Right atrium auricular region (tissue), 2 donors: ENCODE measurements around the gene HHIPL2. TPM values are rescaled to one million over a fixed set of nuclear protein-coding genes. Genes with fewer than 3 reads are reported as not detected.

Experiments used
- DNase-seq: peaks from one replicate; pipeline ENCODE4 v3.0.0-alpha.2; 2019; ENCODE audit warnings: low spot score
- H3K27ac ChIP-seq, 2 donors: fragments of 200-600 bp; sonication (generic); 1 replicate in 1 of 2; 2 replicates in 1 of 2; pipeline ENCODE4 v1.5.1; 2016 to 2019
- H3K27me3 ChIP-seq, 2 donors: fragments of 200-600 bp; sonication (generic); one replicate each; pipeline versions ENCODE4 v1.5.1 to v1.6.0; 2017 to 2019
- H3K36me3 ChIP-seq: fragments of 200-600 bp; sonication (generic); one replicate; pipeline ENCODE4 v1.5.1; 2016
- H3K4me1 ChIP-seq, 2 donors: fragments of 200-600 bp; sonication (generic); one replicate each; pipeline versions ENCODE4 v1.5.1 to v1.6.0; 2017 to 2019
- H3K4me3 ChIP-seq, 2 donors: fragments of 200-600 bp; sonication (generic); 1 replicate in 1 of 2; 2 replicates in 1 of 2; pipeline ENCODE4 v1.5.1; 2017 to 2019; ENCODE audit warnings: mild to moderate bottlenecking in 1 of 2, moderate library complexity in 1 of 2
- H3K9me3 ChIP-seq, 2 donors: fragments of 200-600 bp; sonication (generic); one replicate each; pipeline ENCODE4 v1.5.1; 2019
- total RNA-seq, 2 donors: library from RNA; depleted of rRNA; stranded (reverse); fragments of >200 nt; gene quantifications; one replicate each; pipeline ENCODE4 v1.1.0, GENCODE V29; 2016
- TF ChIP-seq, protein P1 (sequence below), 2 donors: fragments of 200-600 bp; sonication (generic); IDR thresholded peaks; one replicate each; pipeline ENCODE4 v1.5.1; 2019; ENCODE audit warnings: antibody characterized with exemption in 2 of 2

HHIPL2 gene
- total RNA-seq, 2 donors from 2014 or later, result 0.16 TPM; not detected in 1

DNA sequence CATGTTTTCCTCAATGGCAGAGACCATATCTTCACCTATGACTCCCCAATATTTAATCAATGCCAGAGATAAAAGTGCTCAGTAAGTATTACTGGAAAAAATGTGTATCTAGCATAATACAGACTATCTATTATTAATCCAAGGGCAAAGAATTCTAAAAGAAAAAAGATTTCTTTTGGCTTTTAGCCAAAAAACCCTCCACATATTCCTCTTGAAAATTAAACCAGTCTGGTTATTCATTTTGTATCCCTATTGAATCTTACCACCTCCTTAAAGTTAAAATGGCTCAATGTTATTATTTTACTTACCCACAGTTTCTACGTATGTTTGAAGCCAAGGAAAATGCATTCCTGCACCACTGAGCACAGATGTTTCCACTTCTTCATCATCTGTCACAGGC lies 40.2 kb upstream of the HHIPL2 start:
- Histone ChIP-seq H3K4me3 (no peak overlapping the region), H3K27ac (no peak overlapping the region), H3K27me3 (no peaks in the 10 kb centered on the region), H3K9me3 (no peaks in the 10 kb centered on the region), H3K4me1 (peaks cover 0 to 21% of the 10 kb centered on the region in 2 donors), H3K36me3 (peaks cover 4% of the 10 kb centered on the region)
- TF ChIP-seq, protein P1, sequence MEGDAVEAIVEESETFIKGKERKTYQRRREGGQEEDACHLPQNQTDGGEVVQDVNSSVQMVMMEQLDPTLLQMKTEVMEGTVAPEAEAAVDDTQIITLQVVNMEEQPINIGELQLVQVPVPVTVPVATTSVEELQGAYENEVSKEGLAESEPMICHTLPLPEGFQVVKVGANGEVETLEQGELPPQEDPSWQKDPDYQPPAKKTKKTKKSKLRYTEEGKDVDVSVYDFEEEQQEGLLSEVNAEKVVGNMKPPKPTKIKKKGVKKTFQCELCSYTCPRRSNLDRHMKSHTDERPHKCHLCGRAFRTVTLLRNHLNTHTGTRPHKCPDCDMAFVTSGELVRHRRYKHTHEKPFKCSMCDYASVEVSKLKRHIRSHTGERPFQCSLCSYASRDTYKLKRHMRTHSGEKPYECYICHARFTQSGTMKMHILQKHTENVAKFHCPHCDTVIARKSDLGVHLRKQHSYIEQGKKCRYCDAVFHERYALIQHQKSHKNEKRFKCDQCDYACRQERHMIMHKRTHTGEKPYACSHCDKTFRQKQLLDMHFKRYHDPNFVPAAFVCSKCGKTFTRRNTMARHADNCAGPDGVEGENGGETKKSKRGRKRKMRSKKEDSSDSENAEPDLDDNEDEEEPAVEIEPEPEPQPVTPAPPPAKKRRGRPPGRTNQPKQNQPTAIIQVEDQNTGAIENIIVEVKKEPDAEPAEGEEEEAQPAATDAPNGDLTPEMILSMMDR (IDR thresholded peaks at IDR 0.05), result no peak
- no peak for DNase-seq

DNA sequence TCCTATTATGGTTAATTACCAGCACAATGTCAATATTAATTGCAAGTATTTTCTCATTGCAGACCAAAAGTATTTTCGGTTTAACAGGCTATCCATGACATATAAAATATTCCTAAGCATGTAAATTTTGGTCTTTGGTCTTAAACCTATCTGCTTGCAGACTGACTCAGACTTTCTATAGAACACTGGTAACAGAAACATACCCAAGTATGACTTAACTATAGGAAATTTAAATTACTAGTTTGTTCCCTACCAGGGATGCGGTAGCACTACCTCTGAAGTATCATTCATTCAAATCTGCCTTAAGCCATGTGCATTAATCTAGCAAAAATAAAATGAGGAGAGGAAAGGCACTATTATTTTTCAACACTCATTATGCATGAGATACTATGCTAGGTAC lies 38.9 kb upstream of the HHIPL2 start:
- H3K9me3 ChIP-seq, result no peaks in the 10 kb centered on the region
- no peak overlapping the region for H3K27ac ChIP-seq
- peaks cover 8% of the 10 kb centered on the region for H3K36me3 ChIP-seq
- H3K4me3 ChIP-seq, result no peak overlapping the region
- no peak for DNase-seq
- TF ChIP-seq, protein P1 (IDR thresholded peaks at IDR 0.05), result no peak
- peaks cover 0 to 21% of the 10 kb centered on the region in 2 donors for H3K4me1 ChIP-seq
- H3K27me3 ChIP-seq, result no peaks in the 10 kb centered on the region

DNA sequence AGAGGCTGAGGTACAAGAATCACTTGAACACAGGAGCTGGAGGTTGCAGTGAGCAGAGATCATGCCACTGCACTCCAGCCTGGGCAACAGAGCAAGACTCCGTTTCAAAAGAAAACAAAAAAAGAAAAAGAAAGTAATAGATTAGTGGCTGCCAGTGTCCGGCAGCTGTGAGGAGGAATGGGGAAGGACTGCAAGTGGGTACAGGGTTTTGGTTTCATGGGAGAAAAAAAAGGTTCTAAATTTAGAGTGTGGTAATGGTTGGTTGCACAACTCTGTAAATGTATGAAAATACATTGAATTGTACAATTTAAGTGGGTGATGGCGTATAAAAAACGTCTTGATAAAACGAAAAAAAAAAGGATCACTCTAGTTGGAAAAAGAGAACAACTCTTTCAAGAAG lies 35.2 kb upstream of the HHIPL2 start:
- H3K36me3 ChIP-seq, result peaks cover 8% of the 10 kb centered on the region
- H3K9me3 ChIP-seq, result no peaks in the 10 kb centered on the region
- no peak overlapping the region for H3K4me3 ChIP-seq
- H3K4me1 ChIP-seq, result no peaks in the 10 kb centered on the region
- H3K27ac ChIP-seq, result no peak overlapping the region
- no peaks in the 10 kb centered on the region for H3K27me3 ChIP-seq
- DNase-seq, result no peak
- TF ChIP-seq, protein P1 (IDR thresholded peaks at IDR 0.05), result no peak

DNA sequence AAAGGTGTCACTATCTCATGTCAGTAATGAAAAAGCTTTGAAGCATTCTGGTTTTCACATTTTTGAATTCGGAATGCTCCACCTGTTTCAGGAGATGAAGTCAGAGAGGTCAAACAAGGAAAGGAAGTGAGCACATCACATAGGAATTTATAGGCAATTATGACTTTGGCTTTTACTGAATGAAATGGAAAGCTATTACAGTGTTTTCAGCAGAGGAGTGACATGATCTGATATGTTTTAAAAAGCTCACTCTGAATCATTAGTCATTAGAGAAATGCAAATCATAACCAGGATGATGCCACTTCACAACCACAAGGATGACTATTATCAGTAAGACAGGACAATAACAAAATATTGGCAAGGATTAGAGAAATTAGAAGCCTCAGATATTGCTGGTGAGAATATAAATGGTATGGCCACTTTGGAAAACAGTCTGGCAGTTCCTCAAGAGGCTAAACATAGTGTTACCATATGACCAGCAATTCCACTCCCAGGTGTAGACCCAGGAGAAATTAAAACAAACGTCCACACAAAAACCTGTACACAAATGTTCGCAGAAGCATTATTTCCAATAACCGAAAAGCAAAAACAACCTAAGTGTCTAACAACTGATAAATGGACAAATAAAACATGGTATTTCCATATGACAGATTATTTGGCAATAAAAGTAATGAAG lies 34.3 kb upstream of the HHIPL2 start:
- no peak for DNase-seq
- peaks cover 8% of the 10 kb centered on the region for H3K36me3 ChIP-seq

DNA sequence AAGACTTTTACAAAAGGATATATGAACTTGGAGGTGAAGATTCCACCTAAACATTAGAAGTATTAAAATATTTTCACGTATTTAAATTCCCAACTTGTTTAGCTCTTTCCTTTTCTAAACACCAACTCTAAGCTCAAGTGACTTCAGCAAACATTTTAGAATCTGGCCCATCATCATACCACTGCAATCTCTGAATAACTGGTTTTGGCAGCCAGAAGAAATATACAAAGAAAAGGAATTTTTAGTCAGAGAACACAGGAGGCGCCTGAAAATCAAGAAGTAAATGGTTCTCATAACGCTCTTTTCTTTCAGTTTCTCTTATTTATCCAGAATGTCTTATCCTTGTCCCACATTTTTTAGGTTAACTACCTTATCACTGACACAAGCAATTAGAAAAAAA lies 31.4 kb upstream of the HHIPL2 start:
- no peaks in the 10 kb centered on the region for H3K27me3 ChIP-seq
- H3K9me3 ChIP-seq, result no peaks in the 10 kb centered on the region
- TF ChIP-seq, protein P1 (IDR thresholded peaks at IDR 0.05), result no peak
- no peaks in the 10 kb centered on the region for H3K4me1 ChIP-seq
- DNase-seq, result no peak
- no peak overlapping the region for H3K4me3 ChIP-seq
- no peak overlapping the region for H3K27ac ChIP-seq
- peaks cover 8% of the 10 kb centered on the region for H3K36me3 ChIP-seq

More for the DNA sequence above, 34.3 kb upstream of the HHIPL2 start:
- TF ChIP-seq, protein P1 (IDR thresholded peaks at IDR 0.05), result no peak
- Histone ChIP-seq H3K9me3 (no peaks in the 10 kb centered on the region), H3K4me1 (no peaks in the 10 kb centered on the region), H3K27ac (no peak overlapping the region), H3K4me3 (no peak overlapping the region), H3K27me3 (no peaks in the 10 kb centered on the region)

DNA sequence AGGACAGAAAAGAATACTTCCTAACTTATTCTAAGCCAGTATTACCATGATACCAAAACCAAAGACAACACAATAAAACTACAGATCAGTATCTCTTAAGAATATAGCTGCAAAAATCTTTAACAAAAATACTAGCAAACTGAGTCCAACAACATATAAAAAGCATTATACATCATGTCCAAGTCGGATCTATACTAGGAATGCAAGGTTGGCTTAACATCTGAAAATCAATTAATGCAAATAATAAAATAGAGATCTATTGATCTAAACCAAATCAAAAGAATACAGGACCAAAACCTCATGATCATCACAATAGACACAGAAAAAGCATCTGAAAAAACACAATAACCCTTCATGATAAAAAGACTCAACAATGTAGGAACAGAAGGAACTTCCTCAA lies 22.9 kb upstream of the HHIPL2 start:
- H3K4me3 ChIP-seq, result no peak overlapping the region
- no peaks in the 10 kb centered on the region for H3K4me1 ChIP-seq
- H3K27ac ChIP-seq, result no peak overlapping the region
- no peaks in the 10 kb centered on the region for H3K9me3 ChIP-seq
- DNase-seq, result no peak
- H3K36me3 ChIP-seq, result peaks cover 20% of the 10 kb centered on the region
- no peaks in the 10 kb centered on the region for H3K27me3 ChIP-seq
- TF ChIP-seq, protein P1 (IDR thresholded peaks at IDR 0.05), result no peak
